Vagina (tissue), 2 donors: ENCODE results near the gene TTC7B. TPM values are rescaled to one million over a fixed set of nuclear protein-coding genes. Genes with fewer than 3 reads are reported as not detected.
A peak's percentile ranks its signal among the peaks of the same experiment; 100 is the strongest.

ENCODE experiments used
- DNase-seq, 2 donors: peaks; one replicate each; pipeline ENCODE4 v3.0.0-alpha.2; 2017; ENCODE audit errors: extremely low spot score in 2 of 2
- H3K27ac ChIP-seq: fragments of 200-600 bp; sonication (generic); one replicate; pipeline ENCODE4 v1.5.1; 2019
- H3K27me3 ChIP-seq: fragments of 200-600 bp; sonication (generic); one replicate; pipeline ENCODE4 v1.5.1; 2019
- H3K36me3 ChIP-seq, 2 donors: fragments of 200-600 bp; sonication (generic); one replicate each; pipeline ENCODE4 v1.5.1; 2017 to 2019
- H3K4me1 ChIP-seq: fragments of 200-600 bp; sonication (generic); one replicate; pipeline ENCODE4 v1.5.1; 2019
- H3K4me3 ChIP-seq, 2 donors: fragments of 200-600 bp; sonication (generic); 1 replicate in 1 of 2; 2 replicates in 1 of 2; pipeline ENCODE4 v1.5.1; 2016 to 2019
- H3K9me3 ChIP-seq: fragments of 200-600 bp; sonication (generic); one replicate; pipeline ENCODE4 v1.5.1; 2019
- CTCF ChIP-seq, 3 experiments: fragments of 450-650 bp in 2 of 3; fragments of 200-600 bp in 1 of 3; sonication (generic) in 1 of 3; IDR thresholded peaks; one replicate each; pipeline ENCODE4 v1.5.1; 2017 to 2019; ENCODE audit warnings: antibody characterized with exemption in 3 of 3, mild to moderate bottlenecking in 2 of 3, moderate library complexity in 2 of 3
- POLR2A ChIP-seq, 2 donors: fragments of 450-650 bp; IDR thresholded peaks; one replicate each; pipeline ENCODE4 v1.6.1; 2017; ENCODE audit warnings: antibody characterized with exemption in 2 of 2, mild to moderate bottlenecking in 2 of 2, moderate library complexity in 2 of 2
- POLR2AphosphoS5 ChIP-seq, 2 donors: sonication (generic); formaldehyde crosslinking; IDR thresholded peaks; one replicate each; pipeline ENCODE4 v1.9.0; 2017; ENCODE audit warnings: antibody characterized with exemption in 2 of 2, mild to moderate bottlenecking in 2 of 2, low read depth in 1 of 2; ENCODE audit not compliant: insufficient read depth in 1 of 2
- intact Hi-C: fragments of 100-400 bp; cut with DNase I; formaldehyde crosslinking; loops from one replicate; pipeline ENCODE4 v1.15.1; 2023
- total RNA-seq: library from RNA; depleted of rRNA; stranded (reverse); fragments of >200 nt; gene quantifications from one replicate; pipeline ENCODE4 v1.2.3, GENCODE V29; 2016

The TTC7B gene
- total RNA-seq, 1 donor from 2014 or later: 56.0 TPM

GRCh38 chr14:90655829-90656228 is 160.4 kb downstream of the TTC7B start:
- peak in 1 of 2 donors; percentile 13 for DNase-seq
- Histone ChIP-seq H3K27me3 (no peaks in the 10 kb centered on the region), H3K4me1 (no peaks in the 10 kb centered on the region), H3K4me3 (no peak overlapping the region), H3K9me3 (no peaks in the 10 kb centered on the region), H3K27ac (no peak overlapping the region), H3K36me3 (no peaks in the 10 kb centered on the region)
- TF ChIP-seq CTCF (IDR thresholded peaks at IDR 0.05) (no peak), POLR2AphosphoS5 (IDR thresholded peaks at IDR 0.05; ENCODE audit: insufficient read depth in 1 of 2, low read depth in 1 of 2) (no peak), POLR2A (IDR thresholded peaks at IDR 0.05) (no peak)
- intact Hi-C loops: no loop called here

GRCh38 chr14:90654831-90655276 is 161.4 kb downstream of the TTC7B start:
- intact Hi-C loops: no loop called here
- H3K4me1 ChIP-seq: no peaks in the 10 kb centered on the region
- no peak overlapping the region for H3K27ac ChIP-seq
- no peak for DNase-seq
- no peak for TF ChIP-seq POLR2AphosphoS5 (IDR thresholded peaks at IDR 0.05; ENCODE audit: insufficient read depth in 1 of 2, low read depth in 1 of 2)
- no peak for TF ChIP-seq CTCF (IDR thresholded peaks at IDR 0.05)
- TF ChIP-seq POLR2A (IDR thresholded peaks at IDR 0.05): no peak
- H3K27me3 ChIP-seq: no peaks in the 10 kb centered on the region
- H3K4me3 ChIP-seq: no peak overlapping the region
- no peaks in the 10 kb centered on the region for H3K36me3 ChIP-seq
- no peaks in the 10 kb centered on the region for H3K9me3 ChIP-seq

GRCh38 chr14:90652626-90653025 is 163.6 kb downstream of the TTC7B start:
- TF ChIP-seq POLR2A (IDR thresholded peaks at IDR 0.05) (no peak), POLR2AphosphoS5 (IDR thresholded peaks at IDR 0.05; ENCODE audit: insufficient read depth in 1 of 2, low read depth in 1 of 2) (no peak), CTCF (IDR thresholded peaks at IDR 0.05) (no peak)
- Histone ChIP-seq H3K4me3 (no peak overlapping the region), H3K9me3 (no peaks in the 10 kb centered on the region), H3K4me1 (no peaks in the 10 kb centered on the region), H3K36me3 (no peaks in the 10 kb centered on the region), H3K27me3 (no peaks in the 10 kb centered on the region), H3K27ac (no peak overlapping the region)
- DNase-seq: no peak
- intact Hi-C loops: no loop called here

- no peak for DNase-seq
- Histone ChIP-seq H3K4me3 (no peak overlapping the region), H3K36me3 (no peaks in the 10 kb centered on the region), H3K27me3 (no peaks in the 10 kb centered on the region), H3K4me1 (no peaks in the 10 kb centered on the region), H3K9me3 (no peaks in the 10 kb centered on the region), H3K27ac (no peak overlapping the region)
- intact Hi-C loops: no loop called here
- no peak for TF ChIP-seq CTCF (IDR thresholded peaks at IDR 0.05)
- TF ChIP-seq POLR2AphosphoS5 (IDR thresholded peaks at IDR 0.05; ENCODE audit: insufficient read depth in 1 of 2, low read depth in 1 of 2): no peak
- TF ChIP-seq POLR2A (IDR thresholded peaks at IDR 0.05): no peak
Observed at GRCh38 chr14:90651976-90652560, 164.2 kb downstream of the TTC7B start.

GRCh38 chr14:90651271-90651804 is 164.9 kb downstream of the TTC7B start:
- Histone ChIP-seq H3K36me3 (peaks cover 0 to 5% of the 10 kb centered on the region in 2 donors), H3K9me3 (no peaks in the 10 kb centered on the region), H3K4me1 (no peaks in the 10 kb centered on the region), H3K27me3 (no peaks in the 10 kb centered on the region), H3K4me3 (no peak overlapping the region), H3K27ac (no peak overlapping the region)
- intact Hi-C loops: no loop called here
- no peak for DNase-seq
- TF ChIP-seq POLR2AphosphoS5 (IDR thresholded peaks at IDR 0.05; ENCODE audit: insufficient read depth in 1 of 2, low read depth in 1 of 2) (no peak), CTCF (IDR thresholded peaks at IDR 0.05) (no peak), POLR2A (IDR thresholded peaks at IDR 0.05) (no peak)
